Tibial nerve (tissue), 4 donors: Measurements from ENCODE around the gene ACSL1. TPM values are rescaled to one million over a fixed set of nuclear protein-coding genes. Genes with fewer than 3 reads are reported as not detected.

ENCODE experiments used
- DNase-seq, 2 donors: peaks; one replicate each; pipeline ENCODE4 v3.0.0-alpha.2; 2019; ENCODE audit warnings: low spot score in 2 of 2
- H3K27ac ChIP-seq, 4 donors: fragments of 200-600 bp; sonication (generic) in 3 of 4; one replicate each; pipeline ENCODE4 v1.5.1; 2017 to 2019; ENCODE audit warnings: mild to moderate bottlenecking in 1 of 4
- H3K27me3 ChIP-seq, 2 donors: fragments of 200-600 bp; sonication (generic) in 1 of 2; one replicate each; pipeline versions ENCODE4 v1.5.1 to v1.6.0; 2017 to 2019
- H3K36me3 ChIP-seq, 3 donors: fragments of 200-600 bp; sonication (generic); one replicate each; pipeline ENCODE4 v1.5.1; 2018 to 2019
- H3K4me1 ChIP-seq, 4 donors: fragments of 200-600 bp; sonication (generic) in 3 of 4; one replicate each; pipeline ENCODE4 v1.5.1; 2017 to 2019
- H3K4me3 ChIP-seq, 4 donors: fragments of 200-600 bp; sonication (generic) in 3 of 4; one replicate each; pipeline ENCODE4 v1.5.1; 2017 to 2019; ENCODE audit warnings: mild to moderate bottlenecking in 1 of 4, moderate library complexity in 1 of 4
- H3K9me3 ChIP-seq, 4 donors: fragments of 200-600 bp; sonication (generic) in 3 of 4; one replicate each; pipeline ENCODE4 v1.5.1; 2017 to 2019
- CTCF ChIP-seq, 5 experiments: fragments of 200-600 bp in 3 of 5; fragments of 450-650 bp in 2 of 5; sonication (generic) in 3 of 5; IDR thresholded peaks; one replicate each; pipeline ENCODE4 v1.5.1; 2016 to 2019; ENCODE audit warnings: antibody characterized with exemption in 5 of 5, mild to moderate bottlenecking in 3 of 5, moderate library complexity in 2 of 5
- EP300 ChIP-seq, 2 donors: sonication (generic); formaldehyde crosslinking; IDR thresholded peaks; one replicate each; pipeline ENCODE4 v1.6.1; 2017; ENCODE audit warnings: antibody characterized with exemption in 2 of 2, mild to moderate bottlenecking in 1 of 2
- POLR2A ChIP-seq, 2 donors: fragments of 450-650 bp; IDR thresholded peaks; one replicate each; pipeline ENCODE4 v1.6.1; 2017; ENCODE audit warnings: antibody characterized with exemption in 2 of 2, mild to moderate bottlenecking in 2 of 2, moderate library complexity in 2 of 2
- WGBS, 2 donors: methylation state at CpG; one replicate each; pipeline ENCODE4 v1.1.5; 2018; 5-methylcytosine and 5-hydroxymethylcytosine counted together
- total RNA-seq, 4 donors: library from RNA; depleted of rRNA; stranded (reverse); fragments of >200 nt; gene quantifications; one replicate each; pipeline ENCODE4 v1.1.0, GENCODE V29; 2016

ACSL1 gene
- total RNA-seq, 4 donors from 2014 or later: 112 to 384 (median 211) TPM

GRCh38 chr4:184823014-184823413 is 2.8 kb downstream of the ACSL1 start:
- Histone ChIP-seq H3K36me3 (no peaks in the 10 kb centered on the region), H3K4me1 (peaks cover 0 to 51% (median 9%) of the 10 kb centered on the region in 4 donors), H3K4me3 (peak overlapping the region in 1 of 4 donors; percentile 75), H3K27me3 (no peaks in the 10 kb centered on the region), H3K9me3 (no peaks in the 10 kb centered on the region), H3K27ac (peak overlapping the region in 1 of 4 donors; percentile 36)
- DNase-seq: no peak
- TF ChIP-seq EP300 (IDR thresholded peaks at IDR 0.05) (no peak), CTCF (IDR thresholded peaks at IDR 0.05) (no peak), POLR2A (IDR thresholded peaks at IDR 0.05) (no peak)
- 97 to 98% methylated on average over 2 of the region's 2 CpGs for WGBS, 2 donors

- Histone ChIP-seq H3K36me3 (no peaks in the 10 kb centered on the region), H3K27me3 (no peaks in the 10 kb centered on the region), H3K27ac (no peak overlapping the region), H3K9me3 (no peaks in the 10 kb centered on the region), H3K4me3 (no peak overlapping the region), H3K4me1 (peaks cover 0 to 58% (median 9%) of the 10 kb centered on the region in 4 donors)
- no peak for TF ChIP-seq EP300 (IDR thresholded peaks at IDR 0.05)
- no peak for TF ChIP-seq CTCF (IDR thresholded peaks at IDR 0.05)
- TF ChIP-seq POLR2A (IDR thresholded peaks at IDR 0.05): no peak
- WGBS, 2 donors: 94 to 98% methylated on average over 9 of the region's 9 CpGs
- no peak for DNase-seq
Observed at GRCh38 chr4:184822356-184822755, 3.4 kb downstream of the ACSL1 start.

GRCh38 chr4:184821242-184821641 is 4.5 kb downstream of the ACSL1 start:
- TF ChIP-seq POLR2A (IDR thresholded peaks at IDR 0.05) (no peak), CTCF (IDR thresholded peaks at IDR 0.05) (no peak), EP300 (IDR thresholded peaks at IDR 0.05) (no peak)
- Histone ChIP-seq H3K27ac (no peak overlapping the region), H3K4me3 (no peak overlapping the region), H3K27me3 (no peaks in the 10 kb centered on the region), H3K36me3 (no peaks in the 10 kb centered on the region), H3K9me3 (no peaks in the 10 kb centered on the region), H3K4me1 (peaks cover 0 to 53% (median 9%) of the 10 kb centered on the region in 4 donors)
- DNase-seq: no peak
- 84 to 89% methylated on average over 2 of the region's 2 CpGs for WGBS, 2 donors

GRCh38 chr4:184819786-184820185 is 6.0 kb downstream of the ACSL1 start:
- peak overlapping the region in 1 of 4 donors; percentile 33 for H3K27ac ChIP-seq
- no peaks in the 10 kb centered on the region for H3K36me3 ChIP-seq
- no peak for TF ChIP-seq POLR2A (IDR thresholded peaks at IDR 0.05)
- TF ChIP-seq EP300 (IDR thresholded peaks at IDR 0.05): no peak
- no peak for TF ChIP-seq CTCF (IDR thresholded peaks at IDR 0.05)
- no peak for DNase-seq
- no peak overlapping the region for H3K4me3 ChIP-seq
- peaks cover 0 to 61% (median 16%) of the 10 kb centered on the region in 4 donors for H3K4me1 ChIP-seq
- H3K27me3 ChIP-seq: no peaks in the 10 kb centered on the region
- H3K9me3 ChIP-seq: no peaks in the 10 kb centered on the region
- 61 to 67% methylated on average over 6 of the region's 6 CpGs for WGBS, 2 donors

- no peaks in the 10 kb centered on the region for H3K9me3 ChIP-seq
- no peak overlapping the region for H3K4me3 ChIP-seq
- WGBS, 2 donors: 89 to 91% methylated on average over 4 of the region's 4 CpGs
- TF ChIP-seq EP300 (IDR thresholded peaks at IDR 0.05): no peak
- no peak for TF ChIP-seq POLR2A (IDR thresholded peaks at IDR 0.05)
- TF ChIP-seq CTCF (IDR thresholded peaks at IDR 0.05): no peak
- no peaks in the 10 kb centered on the region for H3K27me3 ChIP-seq
- H3K36me3 ChIP-seq: no peaks in the 10 kb centered on the region
- no peak for DNase-seq
- H3K4me1 ChIP-seq: peaks cover 0 to 63% (median 13%) of the 10 kb centered on the region in 4 donors
- H3K27ac ChIP-seq: peak overlapping the region in 1 of 4 donors; percentile 50
Observed at GRCh38 chr4:184818216-184818564, 7.6 kb downstream of the ACSL1 start.
